Measurements from ENCODE around the gene RFT1.

RFT1 gene

DNA sequence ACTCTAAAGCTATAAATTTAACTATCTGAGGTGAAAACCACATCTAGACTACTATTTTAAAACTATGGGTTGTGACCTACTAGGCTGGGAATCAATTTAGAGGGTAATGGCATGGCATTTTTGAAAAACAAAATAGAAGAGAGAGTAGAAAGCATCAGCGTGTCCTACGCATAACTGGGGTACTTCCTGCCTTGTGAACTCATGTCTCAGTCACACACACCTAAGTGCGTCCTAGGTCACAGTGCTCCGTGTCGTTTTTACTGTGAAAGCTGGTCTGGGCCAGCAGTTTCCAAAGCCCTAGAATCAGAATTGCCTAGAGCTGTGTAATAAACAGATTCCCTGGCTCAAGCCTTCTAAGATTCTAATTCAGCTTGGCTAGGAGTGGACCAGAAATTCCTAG is 32.3 kb downstream of the RFT1 start:
- in situ Hi-C loops (cut with MboI; ENCODE audit: low sequenced_read_pairs): no loop called here

DNA sequence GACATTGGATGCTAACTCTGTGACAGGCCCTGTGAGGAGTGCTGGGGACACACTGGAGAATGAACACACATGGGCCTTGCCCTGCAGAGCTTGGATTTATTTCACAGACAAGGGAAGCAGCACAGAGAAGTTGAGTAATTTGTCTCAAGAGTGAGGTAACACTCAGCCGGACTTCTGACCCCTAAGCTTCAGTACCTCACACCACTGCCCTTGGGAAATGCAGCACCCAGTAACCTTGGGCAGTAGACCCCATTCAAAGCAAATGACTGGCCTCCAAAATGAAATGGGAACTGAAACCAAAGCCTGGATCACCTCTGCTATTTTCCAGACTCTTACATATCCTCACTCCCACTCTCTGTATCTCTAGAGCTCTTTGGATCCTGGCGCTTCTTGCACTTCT is 37.3 kb downstream of the RFT1 start:
- in situ Hi-C loops (cut with MboI; ENCODE audit: low sequenced_read_pairs): no loop called here

DNA sequence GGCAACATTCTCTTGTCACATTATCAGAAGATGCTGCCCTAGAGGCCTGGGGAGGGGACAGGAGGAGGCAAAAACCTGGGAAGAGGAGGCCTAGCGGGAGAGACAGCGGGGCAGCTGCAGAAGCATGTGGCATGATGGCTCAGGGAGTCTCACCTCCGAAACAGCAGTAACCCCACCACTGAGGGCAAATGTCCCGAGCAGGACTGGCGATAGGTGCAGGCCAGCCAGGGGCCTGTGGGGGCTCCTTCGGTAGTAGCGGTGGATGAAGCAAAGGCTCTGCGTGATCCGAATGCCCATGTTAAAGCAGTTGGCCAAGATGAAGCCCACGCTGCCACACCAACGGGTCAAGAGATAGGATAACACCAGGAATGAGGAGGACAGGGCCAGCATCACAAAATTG is 38.0 kb downstream of the RFT1 start:
- in situ Hi-C loops (cut with MboI; ENCODE audit: low sequenced_read_pairs): no loop called here

DNA sequence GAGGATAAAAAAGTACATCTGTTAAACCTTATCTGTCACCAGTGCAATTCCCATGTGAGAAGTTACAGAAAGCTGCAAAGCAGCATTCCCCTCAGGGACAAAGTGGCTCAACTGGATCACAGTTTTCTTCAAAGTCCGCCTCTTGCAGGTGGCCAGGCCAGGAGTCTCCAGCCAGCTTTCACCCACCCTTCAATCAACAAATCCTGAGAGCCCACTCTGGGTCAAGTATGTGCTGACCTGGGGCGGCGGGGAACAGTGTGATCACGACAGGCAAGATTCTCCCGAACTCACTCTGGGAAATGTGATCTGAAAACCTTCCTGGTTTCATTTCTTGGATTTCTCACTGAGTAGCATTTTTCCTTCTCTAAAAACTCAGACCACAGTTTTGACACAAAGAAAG is 39.2 kb downstream of the RFT1 start:
- in situ Hi-C loops (cut with MboI; ENCODE audit: low sequenced_read_pairs): no loop called here

DNA sequence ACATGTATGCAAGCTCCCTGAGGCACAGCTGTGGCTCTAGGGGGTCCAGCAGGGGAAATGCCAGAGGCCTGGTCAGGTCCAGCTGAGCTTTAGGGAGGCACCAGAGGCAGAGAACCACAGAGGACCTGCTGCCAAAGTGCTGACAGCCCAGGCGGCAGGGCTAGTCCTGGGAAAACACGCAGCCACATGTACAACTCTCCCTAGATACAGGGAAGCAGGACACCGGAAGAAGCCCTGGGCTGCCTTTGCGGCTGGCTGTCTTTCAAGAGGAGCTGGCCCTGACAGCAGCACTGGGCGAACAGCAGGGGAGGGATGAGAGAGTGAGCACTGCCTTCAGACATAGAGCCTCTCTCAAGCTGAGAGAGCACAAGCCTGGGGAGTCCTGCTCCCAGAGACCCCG is 40.7 kb downstream of the RFT1 start:
- in situ Hi-C loops (cut with MboI; ENCODE audit: low sequenced_read_pairs): no loop called here

DNA sequence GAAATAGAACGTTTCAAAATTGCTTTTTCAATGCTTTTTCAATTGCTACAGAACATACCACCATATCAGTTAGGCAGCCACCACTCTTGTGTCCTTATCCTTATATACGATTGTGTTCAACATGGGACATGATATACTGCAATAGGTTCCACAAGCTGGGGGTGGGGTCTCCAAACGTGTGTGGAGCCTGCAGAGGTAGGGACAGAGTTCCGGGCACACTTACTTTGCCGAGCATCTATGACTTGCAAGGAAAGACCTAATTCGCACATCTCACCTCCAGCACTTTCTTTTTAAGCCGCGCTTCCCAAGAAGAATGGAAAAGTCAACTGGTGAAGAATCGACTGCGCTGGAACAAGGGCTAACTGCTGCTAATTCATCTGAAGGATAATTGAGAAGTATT is 44.8 kb downstream of the RFT1 start:
- in situ Hi-C loops (cut with MboI; ENCODE audit: low sequenced_read_pairs): no loop called here

DNA sequence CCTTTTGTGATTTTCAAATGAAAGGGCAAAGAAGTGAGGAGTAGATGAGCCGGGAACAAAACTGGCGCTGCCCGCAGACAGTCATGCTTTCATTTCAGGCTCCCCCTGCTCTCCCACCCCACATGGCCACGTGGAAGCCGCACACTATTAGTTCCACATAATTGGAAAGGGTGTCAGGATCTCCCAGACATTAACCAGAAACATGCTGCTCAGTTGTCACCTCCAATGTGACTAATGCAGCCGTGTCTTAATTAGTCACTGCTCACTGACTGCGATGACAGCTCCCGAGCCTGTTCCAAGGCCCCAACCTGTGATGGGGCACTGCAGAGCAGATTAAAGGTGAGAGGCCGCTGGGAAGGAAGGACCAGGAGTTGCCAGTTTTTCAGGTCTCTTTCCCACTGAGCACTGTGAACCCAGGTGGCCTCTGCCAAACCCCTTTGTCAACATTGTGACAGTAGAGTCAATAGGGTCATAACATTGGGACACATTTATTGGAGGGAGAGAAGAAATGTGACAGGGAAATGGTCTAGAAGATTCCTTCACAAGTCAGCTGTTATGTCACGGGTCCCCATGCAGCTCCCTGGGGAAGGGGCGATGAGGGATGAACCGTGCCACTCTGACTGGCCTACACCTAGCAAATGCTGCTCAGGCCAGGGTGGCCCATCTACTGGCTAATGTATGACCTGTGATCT is 45.8 kb downstream of the RFT1 start:
- in situ Hi-C loops (cut with MboI; ENCODE audit: low sequenced_read_pairs): no loop called here

DNA sequence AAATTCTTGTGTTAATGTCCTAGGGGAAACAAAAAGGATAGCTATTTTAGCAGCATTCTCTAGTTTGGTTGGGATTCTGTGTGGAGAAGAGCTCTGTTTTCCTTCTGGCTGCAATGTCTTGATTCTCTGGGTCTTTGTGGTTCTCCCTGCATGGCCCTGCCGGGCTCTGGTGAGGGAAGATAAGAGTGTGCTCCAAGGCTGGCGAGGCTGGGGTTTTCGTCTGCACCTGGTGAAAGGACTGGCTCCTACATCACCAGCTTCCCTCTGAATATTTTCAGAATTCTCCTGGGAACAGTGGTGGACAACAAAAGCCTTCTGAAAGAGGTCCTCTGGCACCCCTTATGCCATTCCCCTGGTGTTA is 46.3 kb downstream of the RFT1 start:
- in situ Hi-C loops (cut with MboI; ENCODE audit: low sequenced_read_pairs): no loop called here

DNA sequence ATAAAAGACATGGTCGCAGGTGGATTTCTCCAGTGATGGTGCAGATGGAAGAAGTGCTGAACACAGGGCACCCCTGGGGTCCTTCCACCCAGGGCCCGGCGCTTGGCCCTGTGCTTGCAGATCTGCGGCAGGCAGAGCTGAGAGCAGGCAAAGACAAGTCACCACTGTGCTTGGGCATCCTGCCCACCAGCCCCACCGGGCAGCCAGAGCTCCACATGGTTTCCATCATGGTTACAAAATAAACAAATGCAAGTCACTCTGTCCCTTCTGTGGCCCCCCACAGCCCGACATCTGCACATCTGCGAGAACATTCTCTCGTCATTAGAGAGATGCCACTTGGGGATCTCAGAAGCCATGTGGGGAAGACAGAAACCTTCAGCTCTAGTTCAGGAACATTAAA is 46.7 kb downstream of the RFT1 start:
- in situ Hi-C loops (cut with MboI; ENCODE audit: low sequenced_read_pairs): no loop called here

DNA sequence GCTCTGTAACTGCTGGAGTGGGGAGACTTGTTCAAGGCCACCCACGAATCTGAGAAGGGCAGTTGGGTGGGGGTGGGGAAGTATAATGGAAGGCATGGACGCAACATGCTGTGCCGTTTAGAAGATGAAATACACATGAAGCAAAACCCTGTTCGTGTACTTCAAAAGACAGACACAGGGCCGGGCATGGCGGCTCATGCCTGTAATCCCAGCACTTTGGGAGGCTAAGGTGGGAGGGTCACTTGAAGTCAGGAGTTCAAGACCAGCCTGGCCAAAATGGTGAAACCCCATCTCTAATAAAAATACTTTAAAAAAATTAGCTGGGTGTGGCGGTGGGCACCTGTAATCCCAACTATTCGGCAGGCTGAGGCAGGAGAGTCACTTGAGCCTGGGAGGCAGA is 47.5 kb downstream of the RFT1 start:
- in situ Hi-C loops (cut with MboI; ENCODE audit: low sequenced_read_pairs): no loop called here

DNA sequence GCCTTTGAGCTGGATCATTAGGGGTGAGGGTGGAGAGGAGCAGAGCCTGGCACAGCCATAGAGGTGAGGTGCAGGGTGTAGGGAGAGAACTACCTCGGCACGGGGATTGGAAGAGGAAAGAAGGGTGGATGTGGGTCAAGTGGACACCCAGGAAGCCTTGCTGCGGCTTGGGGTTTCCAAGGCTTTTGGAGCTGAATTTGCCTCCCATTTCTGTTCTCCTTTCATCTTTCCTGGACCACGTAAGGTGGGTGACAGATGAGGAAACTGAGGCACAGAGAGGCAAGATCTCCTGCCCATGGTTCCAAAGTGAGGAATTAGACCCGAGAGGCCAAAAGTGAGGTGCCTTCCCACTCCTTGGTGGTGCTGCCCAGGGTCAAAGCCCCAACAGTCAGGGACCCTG is 48.9 kb downstream of the RFT1 start:
- in situ Hi-C loops (cut with MboI; ENCODE audit: low sequenced_read_pairs): no loop called here

DNA sequence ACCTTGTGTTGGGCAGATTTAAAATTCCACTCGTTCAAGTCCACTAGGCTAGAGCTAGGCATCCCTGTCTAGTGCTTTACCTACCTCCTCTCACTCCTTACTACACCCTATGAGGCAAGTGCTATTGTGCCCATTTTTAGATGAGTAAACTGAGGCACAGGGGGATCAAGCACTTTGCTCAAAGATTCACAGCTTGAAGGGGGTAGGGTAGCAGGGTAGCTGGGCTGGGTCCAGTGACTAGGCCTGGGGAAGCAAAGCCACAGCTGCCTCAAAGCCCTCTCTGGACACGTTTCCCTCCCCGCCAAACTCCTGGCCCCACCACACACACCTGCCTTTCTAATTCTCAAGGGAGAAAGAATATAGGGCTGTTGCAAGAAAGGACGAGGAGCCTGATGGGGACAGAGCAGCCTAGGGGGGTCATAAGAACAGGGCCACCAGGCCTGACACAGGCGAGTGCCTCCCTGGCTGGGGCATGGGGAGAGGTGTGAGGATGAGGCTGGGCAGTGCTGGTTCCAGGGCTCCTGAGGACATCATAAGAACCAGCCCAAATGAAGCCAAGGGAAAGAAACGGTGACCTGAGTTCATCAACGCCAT is 49.5 kb downstream of the RFT1 start:
- in situ Hi-C loops (cut with MboI; ENCODE audit: low sequenced_read_pairs): no loop called here

DNA sequence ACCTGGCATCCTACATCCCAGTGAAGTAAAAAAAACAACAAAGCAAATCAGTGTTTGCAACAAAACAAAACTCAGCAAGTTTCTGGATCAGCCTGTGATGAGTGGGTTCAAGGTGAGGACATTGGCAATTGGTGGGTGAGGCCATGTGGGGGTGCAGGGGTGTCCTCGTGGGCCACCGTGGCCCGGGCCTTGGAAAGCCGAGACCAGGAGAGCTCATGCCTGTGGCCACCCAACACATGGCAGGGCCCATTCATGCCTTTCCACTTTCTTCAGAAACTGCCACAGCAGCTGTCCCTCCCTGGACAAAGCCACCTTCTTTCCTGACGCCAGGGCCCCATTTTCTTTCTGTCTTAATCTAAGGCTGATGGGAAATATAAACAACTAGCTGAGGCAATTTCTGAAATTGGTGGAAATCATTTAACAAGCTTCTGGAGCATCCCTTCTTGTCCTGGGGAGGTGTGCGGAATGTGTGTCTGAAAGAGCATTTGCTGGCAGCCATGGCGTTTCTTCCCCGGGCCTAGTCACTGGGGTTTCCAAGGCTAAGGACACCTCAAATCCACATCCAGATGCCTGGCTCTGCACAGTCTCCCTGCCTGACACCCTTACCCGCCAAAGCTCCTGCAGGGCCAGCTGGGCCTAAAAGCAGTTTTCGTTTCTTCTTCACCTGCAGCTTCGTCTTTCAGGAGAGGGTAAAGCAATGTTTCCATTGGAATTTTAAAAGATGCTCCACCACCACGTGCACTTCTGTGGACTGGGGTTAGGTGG is 50.3 kb downstream of the RFT1 start:
- in situ Hi-C loops (cut with MboI; ENCODE audit: low sequenced_read_pairs): no loop called here

DNA sequence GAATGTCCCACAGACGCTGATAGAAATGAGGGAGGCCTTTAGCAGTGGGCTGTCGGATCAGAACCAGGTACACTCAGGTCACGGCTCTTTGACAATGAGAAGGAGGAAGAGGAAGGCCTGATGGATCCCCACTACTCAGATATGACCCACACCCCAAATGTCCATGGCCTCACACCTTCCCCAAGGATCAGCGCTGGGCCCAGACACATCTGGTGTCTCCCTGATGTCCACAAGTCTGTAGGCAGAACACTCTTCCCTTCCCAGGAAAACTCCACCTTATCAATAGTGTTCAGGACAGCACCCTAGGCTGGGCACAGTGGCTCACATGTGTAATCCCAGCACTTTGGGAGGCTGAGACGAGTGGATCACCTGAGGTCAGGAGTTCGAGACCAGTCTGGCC is 51.1 kb downstream of the RFT1 start:
- in situ Hi-C loops (cut with MboI; ENCODE audit: low sequenced_read_pairs): no loop called here

DNA sequence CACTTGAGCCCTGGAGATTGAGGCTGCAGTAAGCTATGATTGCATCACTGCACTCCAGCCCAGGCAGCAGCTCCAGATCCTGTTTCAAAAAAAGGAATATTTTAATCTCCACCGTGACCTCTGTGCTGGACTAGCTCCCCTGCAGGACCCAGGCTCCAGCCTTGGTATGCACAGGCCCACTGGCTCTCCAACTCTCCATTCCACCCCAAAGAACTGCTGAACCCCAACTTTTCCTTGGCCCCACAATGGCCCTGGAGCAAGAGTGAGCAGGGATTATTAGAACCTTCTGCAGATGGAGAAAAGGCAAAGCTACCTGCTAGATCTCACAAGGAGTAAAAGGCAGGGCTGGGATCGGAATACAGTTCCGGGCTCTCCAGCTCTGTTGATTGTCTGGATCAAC is 51.6 kb downstream of the RFT1 start:
- in situ Hi-C loops (cut with MboI; ENCODE audit: low sequenced_read_pairs): no loop called here

DNA sequence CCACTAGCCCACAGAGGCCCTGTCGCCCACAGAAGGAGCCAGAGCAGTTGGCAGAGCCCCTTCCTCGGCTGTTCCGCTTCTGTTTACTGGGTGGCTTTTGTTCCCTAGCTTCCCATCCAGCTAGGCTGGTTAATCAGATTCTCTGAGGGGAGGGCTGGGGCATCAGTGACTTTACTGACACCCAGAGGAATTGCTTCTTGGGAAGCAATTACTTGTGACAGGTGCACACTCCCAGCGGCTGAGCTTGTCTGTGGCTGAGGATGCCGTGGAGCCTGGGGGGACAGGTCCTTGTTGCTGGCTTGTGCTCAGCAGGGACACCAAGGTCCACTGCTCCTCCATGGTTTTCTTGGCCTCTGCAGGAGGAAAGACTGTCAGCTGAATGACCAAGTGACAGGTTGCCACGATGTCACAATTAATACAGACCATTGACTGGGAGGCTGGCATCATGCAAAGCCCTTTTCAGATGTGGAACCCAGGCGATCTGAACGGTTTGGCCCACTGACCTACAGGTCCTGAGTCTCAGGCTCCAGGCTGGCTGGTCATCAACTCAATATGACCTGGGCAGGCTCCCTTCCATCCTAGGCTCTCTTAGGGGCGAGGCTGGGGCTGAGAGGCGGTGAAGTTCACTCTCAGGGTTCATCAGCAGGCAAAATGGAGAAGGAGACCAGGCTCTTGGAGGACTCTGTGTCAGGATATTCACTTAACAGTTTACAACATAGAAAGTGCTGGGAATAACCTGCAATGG is 52.6 kb downstream of the RFT1 start:
- in situ Hi-C loops (cut with MboI; ENCODE audit: low sequenced_read_pairs): no loop called here

DNA sequence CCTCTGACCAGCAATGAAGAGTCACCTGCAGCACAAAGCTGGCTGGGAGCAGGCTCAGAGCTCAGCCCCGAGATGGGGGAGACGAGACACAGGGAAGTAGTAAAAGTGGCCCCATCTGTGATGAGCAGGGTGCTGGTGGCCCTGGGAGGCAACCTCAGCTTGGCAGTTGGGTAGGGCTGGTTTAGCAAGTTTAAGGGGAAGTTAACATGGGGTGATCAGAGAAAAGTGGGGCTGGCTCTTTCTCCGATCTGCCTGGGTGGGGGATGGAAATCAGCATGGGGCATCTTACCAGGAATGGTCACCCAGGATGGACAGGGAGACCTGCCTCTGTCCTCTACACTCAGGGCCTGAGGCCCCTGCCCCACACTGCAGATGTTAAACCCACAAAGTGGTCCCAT is 54.5 kb downstream of the RFT1 start:
- in situ Hi-C loops (cut with MboI; ENCODE audit: low sequenced_read_pairs): no loop called here

DNA sequence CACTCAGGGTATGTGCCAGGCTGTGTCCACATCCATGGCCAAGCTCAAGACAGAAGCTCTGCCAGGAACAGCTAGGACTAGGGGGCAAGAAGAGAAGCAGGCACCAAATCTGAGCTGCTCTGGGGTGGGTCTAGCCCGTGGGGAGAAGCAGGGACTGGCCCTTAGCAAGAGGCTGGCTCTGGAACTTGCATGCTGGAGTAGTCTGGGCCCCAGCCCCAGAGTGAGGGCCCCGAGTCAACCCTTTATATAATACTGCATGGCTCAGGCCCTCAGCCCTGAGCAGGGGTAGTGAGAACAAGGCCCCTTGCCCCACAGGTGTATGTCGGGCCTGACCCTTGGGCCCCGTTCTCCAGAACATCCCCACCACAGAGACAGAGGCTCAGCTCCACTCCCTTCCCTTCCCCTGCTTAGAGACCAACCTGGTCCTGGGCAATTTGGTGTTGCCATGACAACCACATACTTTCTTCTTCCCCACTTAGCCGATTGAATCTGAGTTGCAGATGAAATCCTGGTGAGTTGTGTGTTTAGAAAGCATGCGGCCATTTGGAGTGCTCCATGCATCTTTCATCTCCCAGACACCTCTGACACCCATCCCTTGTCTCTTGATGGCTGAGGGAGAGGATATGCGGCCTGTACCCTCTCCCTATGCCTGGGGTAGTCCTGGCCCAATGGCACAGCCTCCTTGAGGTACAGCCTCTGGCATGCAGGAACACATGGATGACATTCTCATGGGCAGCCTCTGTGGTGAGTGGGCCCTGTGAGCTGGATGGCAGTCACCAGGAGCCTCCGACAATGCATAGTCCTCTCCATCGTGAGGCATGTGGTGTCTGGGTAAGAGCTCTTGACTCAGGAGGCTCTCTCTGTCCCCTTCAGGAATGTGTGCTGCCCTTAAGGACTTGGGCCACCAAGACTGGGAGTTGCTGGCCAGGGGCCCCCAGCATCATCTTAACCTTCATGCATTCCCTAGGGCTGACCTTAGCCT is 55.2 kb downstream of the RFT1 start:
- in situ Hi-C loops (cut with MboI; ENCODE audit: low sequenced_read_pairs): no loop called here

DNA sequence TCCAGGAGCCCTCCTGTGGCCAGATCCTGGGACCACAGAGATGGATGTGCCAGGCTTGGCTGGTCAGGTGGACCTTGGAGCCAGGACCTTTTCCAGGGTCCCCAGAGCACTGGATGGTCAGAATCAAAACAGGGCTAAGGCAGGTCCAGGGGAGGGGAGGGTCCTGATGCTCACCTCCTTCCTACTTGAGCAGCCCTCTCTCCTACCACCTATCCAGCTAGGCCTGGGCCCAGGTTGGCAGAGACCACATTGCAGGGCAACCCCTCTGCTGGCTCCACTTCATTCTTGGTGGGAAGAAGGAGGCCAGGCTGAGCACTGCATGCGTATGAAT is 55.9 kb downstream of the RFT1 start:
- in situ Hi-C loops (cut with MboI; ENCODE audit: low sequenced_read_pairs): no loop called here

DNA sequence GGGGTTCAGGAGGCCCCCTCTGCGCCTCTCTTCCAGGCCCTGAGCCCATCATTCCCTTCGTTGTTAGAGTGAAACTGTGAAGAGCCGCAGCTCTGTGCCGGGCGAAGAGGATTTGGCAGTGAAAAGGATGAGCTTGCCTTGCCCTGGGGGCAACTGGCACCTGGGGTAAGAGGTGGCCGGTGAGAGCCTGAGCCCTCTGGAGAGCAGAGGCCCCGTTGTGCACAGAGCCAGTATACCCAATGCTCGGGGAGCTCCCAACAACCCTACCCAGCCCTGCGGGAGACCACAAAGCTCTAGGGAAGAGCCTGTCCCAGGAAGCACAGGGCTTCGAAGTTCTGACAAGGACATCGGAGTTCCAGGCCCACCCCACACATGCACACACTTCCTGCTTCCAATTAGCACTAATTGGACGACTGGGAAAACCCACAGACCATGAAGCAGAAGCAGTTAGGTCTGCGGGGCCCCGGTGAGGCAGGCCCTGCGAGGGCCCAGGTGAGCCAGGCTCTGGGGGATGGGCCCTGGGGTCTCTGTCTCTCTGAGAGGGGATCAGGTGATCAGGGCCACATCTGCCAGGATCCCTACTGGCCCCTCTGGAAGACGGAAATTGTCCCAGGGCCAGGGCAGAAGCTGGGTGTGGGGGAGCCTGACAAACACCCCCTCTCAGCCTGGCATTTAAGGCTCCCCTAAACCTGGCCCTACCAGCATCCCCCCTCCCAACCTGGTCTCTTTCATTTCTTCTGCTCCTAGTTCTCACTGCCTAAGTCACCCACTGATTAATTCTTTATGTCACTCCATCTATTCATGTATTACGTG is 56.5 kb downstream of the RFT1 start:
- in situ Hi-C loops (cut with MboI; ENCODE audit: low sequenced_read_pairs): no loop called here

All from hTERT RPE-1 (cell line).